Left lung (tissue), 10 donors: ENCODE results near the gene RYK. TPM values are rescaled to one million over a fixed set of nuclear protein-coding genes. Genes with fewer than 3 reads are reported as not detected.
"Not testable (repeated sequence)": the region's sequence is repeated elsewhere in the genome, so short reads cannot be mapped to it uniquely, and the experiment has no call there.

Experiments
- ATAC-seq: fragments of 200-7000 bp; cut with Tn5 transposase; one replicate; pipeline ENCODE4 v1.9.1; 2020; ENCODE audit warnings: moderate library complexity
- DNase-seq, 4 donors: peaks; one replicate each; pipeline ENCODE4 v3.0.0-alpha.2; 2013 to 2020
- H3K27ac ChIP-seq, 2 donors: fragments of 200-600 bp; sonication (generic) in 1 of 2; one replicate each; pipeline versions ENCODE4 v1.5.0 to v1.8.0; 2020 to 2021
- H3K27me3 ChIP-seq, 2 donors: fragments of 200-600 bp; sonication (generic) in 1 of 2; one replicate each; pipeline versions ENCODE4 v1.5.0 to v1.8.0; 2020 to 2021
- H3K36me3 ChIP-seq, 2 donors: fragments of 200-600 bp; sonication (generic) in 1 of 2; one replicate each; pipeline versions ENCODE4 v1.5.0 to v1.8.0; 2020 to 2021
- H3K4me1 ChIP-seq, 2 donors: fragments of 200-600 bp; one replicate each; pipeline ENCODE4 v1.8.0; 2021
- H3K4me3 ChIP-seq, 2 donors: fragments of 200-600 bp; sonication (generic) in 1 of 2; one replicate each; pipeline versions ENCODE4 v1.5.0 to v1.8.0; 2020 to 2021; ENCODE audit warnings: mild to moderate bottlenecking in 1 of 2
- H3K9me3 ChIP-seq, 2 donors: fragments of 200-600 bp; sonication (generic) in 1 of 2; one replicate each; pipeline versions ENCODE4 v1.5.0 to v1.8.0; 2020 to 2021
- intact Hi-C, 2 donors: fragments of 100-400 bp; cut with DNase I; formaldehyde crosslinking; loops; one replicate each; pipeline versions ENCODE4 v1.11.2 to v1.14.2; 2022
- polyA plus RNA-seq, 6 donors: library from polyadenylated mRNA; unstranded; fragments of 120-200 nt; gene quantifications; one replicate each; pipeline ENCODE4 v1.2.1, GENCODE V29; 2013; ENCODE audit not compliant: insufficient read length in 6 of 6
- total RNA-seq, 2 donors: library from RNA; stranded (reverse); fragmentation: NEBNext Ultra II Directional; extraction: Animal tissue kit (Norgen Biotek cat#: 25700); gene quantifications; one replicate each; pipeline ENCODE4 v1.2.1, GENCODE V29; 2021
- TF ChIP-seq, protein P1 (sequence below), 2 donors: fragments of 200-600 bp; sonication (generic) in 1 of 2; IDR thresholded peaks; one replicate each; pipeline versions ENCODE4 v1.5.0 to v1.8.0; 2021; ENCODE audit warnings: antibody characterized with exemption in 2 of 2
- donor health status: DM: no; HTN: yes; CAD: no.
- donor health status: DM: no; HTN: no; CAD: no.

RYK gene
- total and polyA plus RNA-seq, 8 donors = 44.1 to 146 (median 125) TPM

DNA sequence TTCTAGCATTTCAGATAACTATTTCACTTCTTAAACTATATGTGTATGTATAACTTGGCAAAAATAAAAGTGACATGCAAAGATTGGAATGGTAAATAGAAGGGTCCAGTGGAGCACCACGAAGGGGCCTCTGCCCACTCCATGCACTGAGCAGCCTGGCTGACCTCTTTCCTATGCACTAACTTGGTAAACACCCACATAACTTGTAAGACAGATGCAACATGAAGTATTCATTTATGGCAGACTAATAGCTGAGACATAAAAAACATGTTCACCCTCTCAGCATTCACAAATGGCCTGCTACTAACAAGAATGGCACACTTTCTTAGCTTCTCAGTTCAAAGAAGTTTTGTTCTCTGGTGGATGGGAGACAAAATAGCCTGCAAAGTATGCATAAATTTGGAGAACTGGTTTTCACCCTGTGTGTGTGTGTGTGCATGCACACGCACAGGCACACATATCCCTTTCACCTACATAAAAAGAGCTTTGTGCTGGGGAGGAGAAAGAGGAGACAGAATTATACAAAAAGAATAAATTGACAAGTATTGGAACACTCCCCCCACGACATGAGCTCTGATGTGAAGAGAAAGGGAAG is 26.5 kb upstream of the RYK start:
- no peaks in the 10 kb centered on the region for H3K36me3 ChIP-seq
- intact Hi-C loops = no loop called here
- H3K4me3 ChIP-seq = no peak overlapping the region
- DNase-seq = peak in 1 of 4 donors; percentile 48
- no peak overlapping the region for H3K27ac ChIP-seq
- H3K9me3 ChIP-seq = no peaks in the 10 kb centered on the region
- TF ChIP-seq, protein P1, sequence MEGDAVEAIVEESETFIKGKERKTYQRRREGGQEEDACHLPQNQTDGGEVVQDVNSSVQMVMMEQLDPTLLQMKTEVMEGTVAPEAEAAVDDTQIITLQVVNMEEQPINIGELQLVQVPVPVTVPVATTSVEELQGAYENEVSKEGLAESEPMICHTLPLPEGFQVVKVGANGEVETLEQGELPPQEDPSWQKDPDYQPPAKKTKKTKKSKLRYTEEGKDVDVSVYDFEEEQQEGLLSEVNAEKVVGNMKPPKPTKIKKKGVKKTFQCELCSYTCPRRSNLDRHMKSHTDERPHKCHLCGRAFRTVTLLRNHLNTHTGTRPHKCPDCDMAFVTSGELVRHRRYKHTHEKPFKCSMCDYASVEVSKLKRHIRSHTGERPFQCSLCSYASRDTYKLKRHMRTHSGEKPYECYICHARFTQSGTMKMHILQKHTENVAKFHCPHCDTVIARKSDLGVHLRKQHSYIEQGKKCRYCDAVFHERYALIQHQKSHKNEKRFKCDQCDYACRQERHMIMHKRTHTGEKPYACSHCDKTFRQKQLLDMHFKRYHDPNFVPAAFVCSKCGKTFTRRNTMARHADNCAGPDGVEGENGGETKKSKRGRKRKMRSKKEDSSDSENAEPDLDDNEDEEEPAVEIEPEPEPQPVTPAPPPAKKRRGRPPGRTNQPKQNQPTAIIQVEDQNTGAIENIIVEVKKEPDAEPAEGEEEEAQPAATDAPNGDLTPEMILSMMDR (IDR thresholded peaks at IDR 0.05) = no peak
- no peak for ATAC-seq
- H3K4me1 ChIP-seq = peaks cover 0 to 5% of the 10 kb centered on the region in 2 donors
- no peaks in the 10 kb centered on the region for H3K27me3 ChIP-seq

DNA sequence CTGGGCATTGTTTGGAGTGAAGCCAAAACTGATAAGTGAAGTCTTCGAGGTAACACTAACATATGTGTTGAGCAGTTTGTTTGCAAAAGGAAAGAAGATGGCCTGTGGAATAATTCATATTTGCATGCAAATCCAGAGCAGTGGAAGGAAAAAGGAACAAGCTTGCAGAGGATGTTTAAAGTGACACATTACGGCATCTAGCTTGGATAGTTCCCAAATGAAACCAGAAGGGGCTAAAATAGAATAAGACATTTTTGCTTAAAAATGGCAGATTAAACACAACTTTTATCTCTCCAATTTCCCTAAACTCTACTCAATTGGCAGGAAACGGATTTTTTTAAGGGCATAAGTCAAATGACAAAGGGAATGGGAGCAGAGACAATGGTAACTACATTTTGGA is 25.4 kb upstream of the RYK start:
- no peaks in the 10 kb centered on the region for H3K9me3 ChIP-seq
- intact Hi-C loops = no loop called here

DNA sequence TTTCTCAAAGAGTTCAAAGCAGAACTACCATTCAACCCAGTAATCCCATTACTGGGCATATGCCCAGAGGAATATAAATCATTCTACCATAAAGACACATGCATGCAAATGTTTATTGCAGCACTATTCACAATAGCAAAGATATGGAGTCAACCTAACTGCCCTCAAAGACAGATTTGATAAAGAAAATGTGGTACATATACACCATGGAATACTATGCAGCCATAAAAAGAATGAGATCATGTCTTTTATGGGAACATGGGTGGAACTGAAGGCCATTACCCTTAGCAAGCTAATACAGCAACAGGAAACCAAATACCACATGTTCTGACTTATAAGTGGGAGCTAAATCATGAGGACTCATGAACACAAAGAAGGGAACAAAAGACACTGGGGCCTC is 24.5 kb upstream of the RYK start:
- H3K9me3 ChIP-seq, H3K27me3 ChIP-seq, ATAC-seq, H3K4me3 ChIP-seq, DNase-seq, H3K4me1 ChIP-seq, H3K36me3 ChIP-seq, intact Hi-C loops, H3K27ac ChIP-seq: not testable (repeated sequence)

More for the DNA sequence above, 25.4 kb upstream of the RYK start:
- no peak overlapping the region for H3K4me3 ChIP-seq
- H3K36me3 ChIP-seq = no peaks in the 10 kb centered on the region
- no peaks in the 10 kb centered on the region for H3K27me3 ChIP-seq
- ATAC-seq (no peak), DNase-seq (no peak)
- no peak overlapping the region for H3K27ac ChIP-seq
- H3K4me1 ChIP-seq = peaks cover 0 to 5% of the 10 kb centered on the region in 2 donors
- TF ChIP-seq, protein P1 (IDR thresholded peaks at IDR 0.05) = no peak

GRCh38 chr3:134274571-134274970 is 23.9 kb upstream of the RYK start:
- no peak overlapping the region for H3K27ac ChIP-seq
- no peaks in the 10 kb centered on the region for H3K9me3 ChIP-seq
- H3K4me3 ChIP-seq = no peak overlapping the region
- H3K27me3 ChIP-seq = no peaks in the 10 kb centered on the region
- intact Hi-C loops = no loop called here
- TF ChIP-seq, protein P1 (IDR thresholded peaks at IDR 0.05) = no peak
- no peaks in the 10 kb centered on the region for H3K36me3 ChIP-seq
- DNase-seq (no peak), ATAC-seq (no peak)
- H3K4me1 ChIP-seq = peaks cover 0 to 4% of the 10 kb centered on the region in 2 donors

DNA sequence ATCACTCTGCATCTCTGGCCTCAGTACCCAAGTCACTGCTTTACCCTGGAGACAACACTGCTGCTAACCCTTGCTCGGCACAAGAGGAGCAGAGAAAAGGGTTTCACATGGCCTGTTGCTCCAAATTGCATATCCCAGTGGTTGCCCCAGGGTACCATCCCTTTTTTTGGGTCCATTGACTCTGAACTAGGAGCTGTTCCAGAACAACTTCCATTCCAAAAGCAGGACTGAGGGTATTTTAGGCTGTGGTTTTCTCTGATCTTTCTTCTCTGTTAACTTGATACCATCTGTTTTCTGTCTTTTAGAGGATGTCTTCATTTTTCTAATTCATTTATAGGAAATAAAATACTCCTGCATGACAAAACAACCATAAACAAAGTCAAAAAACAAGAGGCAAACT is 17.3 kb upstream of the RYK start:
- DNase-seq (no peak), ATAC-seq (no peak)
- intact Hi-C loops = no loop called here
- H3K9me3 ChIP-seq = no peaks in the 10 kb centered on the region
- H3K36me3 ChIP-seq = no peaks in the 10 kb centered on the region
- no peaks in the 10 kb centered on the region for H3K4me1 ChIP-seq
- H3K27ac ChIP-seq = no peak overlapping the region
- H3K27me3 ChIP-seq = no peaks in the 10 kb centered on the region
- TF ChIP-seq, protein P1 (IDR thresholded peaks at IDR 0.05) = no peak
- no peak overlapping the region for H3K4me3 ChIP-seq

- Histone ChIP-seq H3K27me3 (no peaks in the 10 kb centered on the region), H3K4me3 (no peak overlapping the region), H3K4me1 (no peaks in the 10 kb centered on the region), H3K36me3 (no peaks in the 10 kb centered on the region), H3K9me3 (no peaks in the 10 kb centered on the region), H3K27ac (no peak overlapping the region)
- TF ChIP-seq, protein P1 (IDR thresholded peaks at IDR 0.05) = no peak
- ATAC-seq (no peak), DNase-seq (no peak)
- intact Hi-C loops = no loop called here
Measured at GRCh38 chr3:134260987-134261386, 10.3 kb upstream of the RYK start.
